GM12875 (cell line): ENCODE results near the gene QARS1.

Source experiments
- H3K4me3 ChIP-seq: one replicate; pipeline ENCODE4 v1.5.1; 2011; ENCODE audit warnings: low read depth, low read length, control low read depth
- TF ChIP-seq, protein P1 (sequence below): IDR thresholded peaks from 2 replicates; pipeline ENCODE4 v1.5.1; 2011; ENCODE audit warnings: low read depth, mild to moderate bottlenecking, control low read depth, inconsistent platforms, low read length, moderate library complexity, borderline replicate concordance; ENCODE audit not compliant: insufficient read depth

The QARS1 gene

DNA sequence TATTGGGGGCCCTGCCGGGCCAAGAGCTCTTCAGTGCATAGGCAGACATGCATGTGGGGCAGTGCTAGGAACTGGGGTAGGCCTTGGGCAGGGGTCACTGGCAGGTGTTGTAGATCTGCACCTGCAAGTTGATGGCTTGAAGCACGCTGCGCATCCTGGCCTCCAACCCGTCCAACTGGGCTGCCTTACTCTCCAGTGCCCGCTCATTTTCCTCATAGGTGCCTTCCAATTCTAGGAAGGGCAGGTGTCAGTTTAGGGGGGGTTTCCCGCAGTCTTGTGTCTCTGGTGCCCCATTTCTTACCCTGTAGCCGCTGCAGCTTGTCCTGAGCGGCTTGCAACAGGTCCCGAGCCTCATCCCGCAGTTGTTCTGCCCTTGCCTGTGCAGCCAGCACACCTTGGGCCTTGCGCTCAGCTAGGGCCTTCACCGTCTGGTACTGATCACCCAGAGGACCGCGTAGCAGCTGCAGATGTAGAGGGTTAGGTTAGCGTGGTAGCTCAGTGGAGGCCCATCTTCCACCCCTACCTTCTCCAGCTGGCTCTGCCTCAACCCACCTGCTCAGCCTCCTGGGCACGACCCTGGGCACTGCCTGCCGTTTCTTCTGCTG, 16.7 kb upstream of the QARS1 start:
- H3K4me3 ChIP-seq, result peak overlapping the region; percentile 93
- TF ChIP-seq, protein P1, sequence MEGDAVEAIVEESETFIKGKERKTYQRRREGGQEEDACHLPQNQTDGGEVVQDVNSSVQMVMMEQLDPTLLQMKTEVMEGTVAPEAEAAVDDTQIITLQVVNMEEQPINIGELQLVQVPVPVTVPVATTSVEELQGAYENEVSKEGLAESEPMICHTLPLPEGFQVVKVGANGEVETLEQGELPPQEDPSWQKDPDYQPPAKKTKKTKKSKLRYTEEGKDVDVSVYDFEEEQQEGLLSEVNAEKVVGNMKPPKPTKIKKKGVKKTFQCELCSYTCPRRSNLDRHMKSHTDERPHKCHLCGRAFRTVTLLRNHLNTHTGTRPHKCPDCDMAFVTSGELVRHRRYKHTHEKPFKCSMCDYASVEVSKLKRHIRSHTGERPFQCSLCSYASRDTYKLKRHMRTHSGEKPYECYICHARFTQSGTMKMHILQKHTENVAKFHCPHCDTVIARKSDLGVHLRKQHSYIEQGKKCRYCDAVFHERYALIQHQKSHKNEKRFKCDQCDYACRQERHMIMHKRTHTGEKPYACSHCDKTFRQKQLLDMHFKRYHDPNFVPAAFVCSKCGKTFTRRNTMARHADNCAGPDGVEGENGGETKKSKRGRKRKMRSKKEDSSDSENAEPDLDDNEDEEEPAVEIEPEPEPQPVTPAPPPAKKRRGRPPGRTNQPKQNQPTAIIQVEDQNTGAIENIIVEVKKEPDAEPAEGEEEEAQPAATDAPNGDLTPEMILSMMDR, result no peak

DNA sequence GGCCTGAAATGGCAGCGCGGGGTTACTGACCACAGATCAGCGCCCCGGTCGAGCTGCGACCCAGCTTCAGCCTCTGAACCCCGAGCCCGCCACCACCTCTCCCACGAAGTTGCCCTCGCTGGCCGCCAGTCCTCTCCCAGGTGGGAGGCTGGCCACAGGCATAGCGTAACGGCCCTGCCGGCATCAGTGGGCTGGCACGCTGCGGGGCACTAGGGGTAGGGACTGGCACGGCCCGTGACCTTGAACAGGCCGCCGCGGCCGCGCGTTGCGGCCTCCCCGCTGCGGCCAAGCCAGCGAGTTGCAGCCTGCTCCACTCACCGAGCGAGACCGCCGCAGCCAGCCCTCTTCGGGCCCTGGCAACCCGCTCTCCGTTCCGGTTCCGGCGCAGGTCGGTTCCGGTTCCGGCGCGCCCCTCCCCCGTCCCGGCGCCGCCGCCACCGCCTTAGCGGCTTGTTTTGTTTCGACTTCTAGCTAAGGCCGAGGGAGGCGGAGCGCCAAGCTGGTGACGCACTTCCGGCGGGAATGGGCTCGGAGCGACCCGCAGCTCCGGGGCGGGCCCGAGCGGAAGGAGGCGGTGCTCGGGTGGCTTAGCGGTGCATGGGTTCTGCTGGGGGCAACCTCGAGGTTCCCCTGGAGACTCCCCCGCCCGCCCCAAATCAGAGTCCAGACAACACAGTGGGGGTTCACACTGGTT, 16.0 kb upstream of the QARS1 start, which contains the start of gene USP19:
Gene USP19, minus strand, starts transcription at position 386 of the 694 bp plus-strand sequence. CDS start 1,678 bp downstream, outside the sequence.
- peak within 1 kb of the TSS; percentile 93 for H3K4me3 ChIP-seq
- TF ChIP-seq, protein P1, result no peak

DNA sequence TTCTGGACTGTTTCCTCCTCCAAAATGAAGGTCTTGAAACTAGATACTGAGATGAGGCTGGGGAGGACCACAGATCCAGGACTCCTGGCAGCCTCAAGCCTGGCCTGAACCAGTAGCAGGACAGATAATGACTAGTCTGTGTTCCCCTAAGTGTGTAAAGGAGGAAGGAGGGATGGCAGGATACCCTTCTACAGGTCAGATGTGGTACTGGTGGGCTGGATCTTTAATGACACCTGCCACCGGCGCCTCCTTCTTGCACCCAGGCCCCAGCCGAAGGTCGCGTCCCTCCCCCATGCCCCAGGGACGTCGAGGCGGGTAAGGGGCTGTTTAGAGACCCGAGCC, 15.5 kb upstream of the QARS1 start:
- peak overlapping the region; percentile 93 for H3K4me3 ChIP-seq
- TF ChIP-seq, protein P1, result no peak

DNA sequence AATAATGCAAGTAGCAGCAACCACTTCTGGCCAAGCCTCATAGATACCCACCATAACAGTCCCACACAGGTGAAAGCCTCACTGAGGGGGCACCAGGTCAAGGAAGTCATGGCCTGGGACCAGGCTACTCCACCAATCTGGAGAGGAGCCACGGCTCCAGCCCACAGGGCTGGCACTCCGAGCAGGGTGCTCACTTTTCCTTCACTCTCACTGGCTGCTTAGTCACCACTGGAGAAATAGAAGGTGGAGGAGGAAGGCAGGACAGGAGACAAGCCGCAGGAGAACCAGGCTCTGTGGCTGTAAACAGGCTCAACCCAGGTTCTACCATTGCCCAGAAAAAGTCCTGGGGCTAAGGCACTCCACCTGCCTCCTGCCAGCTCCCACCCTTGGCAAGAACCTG, 14.9 kb upstream of the QARS1 start:
- TF ChIP-seq, protein P1, result no peak
- peak overlapping the region; percentile 93 for H3K4me3 ChIP-seq

DNA sequence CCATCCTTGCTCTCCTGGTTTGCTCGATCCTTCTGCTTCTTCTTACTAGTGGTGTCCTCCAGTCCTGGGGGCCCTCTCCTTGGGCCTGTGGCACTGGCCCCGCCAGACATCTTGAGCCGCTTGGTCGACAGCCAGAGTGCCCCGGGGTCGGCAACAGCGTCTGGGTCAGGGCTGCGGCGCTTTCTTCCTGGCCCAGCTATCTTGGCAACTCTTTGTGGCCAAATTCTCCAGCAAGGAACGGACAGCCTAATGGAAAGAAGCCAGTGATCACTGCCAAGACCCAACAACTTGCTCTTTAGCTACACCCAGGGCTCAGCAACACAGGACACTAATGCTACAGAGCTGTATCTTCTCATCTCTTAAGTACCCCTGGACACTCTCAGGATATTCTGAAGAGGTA, 14.5 kb upstream of the QARS1 start:
- TF ChIP-seq, protein P1, result no peak
- no peak overlapping the region for H3K4me3 ChIP-seq

DNA sequence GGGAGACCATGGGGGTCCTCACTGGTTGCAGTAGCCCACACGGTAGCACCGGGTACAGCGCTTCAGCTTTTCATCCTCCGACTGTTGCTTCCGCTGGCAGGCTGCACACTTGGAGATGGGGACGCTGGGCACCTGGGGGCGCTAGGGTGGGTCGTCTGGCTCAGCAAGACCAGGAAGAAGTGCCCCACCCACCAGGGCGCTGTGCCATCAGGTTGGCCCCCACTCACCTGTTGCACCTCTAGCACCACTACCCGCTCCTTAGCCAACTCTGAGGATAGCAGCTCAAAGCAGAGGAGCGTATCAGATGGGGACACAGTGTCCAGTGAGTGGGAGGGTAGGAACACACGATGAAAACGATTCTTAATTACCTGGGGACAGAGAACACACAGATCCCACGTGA, 7.7 kb upstream of the QARS1 start:
- TF ChIP-seq, protein P1, result no peak
- no peak overlapping the region for H3K4me3 ChIP-seq

DNA sequence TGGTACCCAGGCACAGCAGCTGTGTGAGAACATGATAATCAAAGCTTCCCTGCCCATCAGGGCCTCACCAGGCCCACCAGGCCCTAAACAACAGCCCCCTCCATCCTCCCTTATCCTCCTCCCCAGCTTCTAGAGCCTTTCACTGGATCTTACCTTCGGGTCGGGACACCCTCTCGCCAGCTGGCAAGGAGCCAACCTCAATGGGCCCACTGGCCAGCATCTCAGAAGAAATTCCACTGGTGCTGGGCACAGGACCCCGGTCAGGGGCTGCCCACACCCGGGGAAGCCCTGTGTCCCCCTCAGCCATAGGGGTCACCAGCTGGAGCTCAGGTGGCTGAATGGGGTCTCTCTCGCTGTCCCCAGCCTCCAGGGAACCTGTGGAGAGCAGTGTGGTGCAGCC, 6.8 kb upstream of the QARS1 start:
- TF ChIP-seq, protein P1, result no peak
- H3K4me3 ChIP-seq, result no peak overlapping the region
